Hypothalamus (tissue), 51 donors: ENCODE measurements around the gene PCDH9.

ENCODE experiments used
- DNase-seq, 51 donors: peaks; one replicate each; lab custom pipeline; 2025; lab: John Stamatoyannopoulos, UW

Gene PCDH9

GRCh38 chr13:67094952-67095351, 135.2 kb downstream of the PCDH9 start:
- no peak for DNase-seq

GRCh38 chr13:67094078-67094477, 136.1 kb downstream of the PCDH9 start:
- no peak for DNase-seq

GRCh38 chr13:67091603-67092002, 138.5 kb downstream of the PCDH9 start:
- no peak for DNase-seq

- no peak for DNase-seq
Observed at GRCh38 chr13:67090856-67091255, 139.3 kb downstream of the PCDH9 start.

GRCh38 chr13:67087527-67087926, 142.6 kb downstream of the PCDH9 start:
- peak in 1 of 51 donors; percentile 55 for DNase-seq

GRCh38 chr13:67086260-67086659, 143.9 kb downstream of the PCDH9 start:
- no peak for DNase-seq

DNA sequence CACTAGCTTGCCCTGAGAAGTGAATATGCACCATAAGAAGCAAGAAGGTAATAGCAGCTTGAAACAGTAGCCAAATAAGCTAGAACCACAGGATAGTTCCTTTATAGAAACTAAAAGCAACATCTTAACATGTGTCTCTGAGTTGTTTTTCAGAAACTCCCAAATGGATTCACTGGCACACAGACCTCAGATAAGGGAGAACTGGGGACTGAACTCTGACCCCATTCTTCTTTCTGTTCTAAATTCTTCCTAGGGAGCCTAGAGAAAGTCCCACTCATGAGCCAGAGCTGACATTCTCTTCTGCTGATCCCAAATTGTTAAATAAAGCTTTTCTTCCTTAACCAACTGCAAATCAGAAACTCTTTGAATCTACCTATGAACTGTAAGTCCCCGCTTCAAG, 146.1 kb downstream of the PCDH9 start:
- no peak for DNase-seq

GRCh38 chr13:67083519-67083918, 146.6 kb downstream of the PCDH9 start:
- no peak for DNase-seq

- no peak for DNase-seq
Observed at GRCh38 chr13:67080351-67080750, 149.8 kb downstream of the PCDH9 start.

GRCh38 chr13:67078062-67078461, 152.1 kb downstream of the PCDH9 start:
- no peak for DNase-seq

DNA sequence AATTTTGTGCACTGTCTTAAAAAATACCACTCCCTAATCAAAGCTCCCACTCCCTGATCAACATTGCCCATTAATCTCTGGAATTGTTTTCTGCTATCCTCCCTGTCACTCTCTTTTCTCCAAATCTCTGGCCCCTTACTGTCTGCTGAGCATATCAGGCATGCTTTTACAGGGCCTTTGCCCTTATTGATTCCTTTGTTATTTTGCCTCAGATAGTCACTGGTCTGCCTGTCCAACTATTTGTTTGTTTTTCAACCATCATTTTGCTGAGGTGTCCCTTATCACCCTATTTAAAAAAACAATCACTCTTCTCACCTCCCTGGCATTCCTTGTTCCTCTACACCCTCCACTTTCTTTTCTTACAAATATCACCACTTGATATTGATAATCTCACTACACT, 153.0 kb downstream of the PCDH9 start:
- DNase-seq: no peak

DNA sequence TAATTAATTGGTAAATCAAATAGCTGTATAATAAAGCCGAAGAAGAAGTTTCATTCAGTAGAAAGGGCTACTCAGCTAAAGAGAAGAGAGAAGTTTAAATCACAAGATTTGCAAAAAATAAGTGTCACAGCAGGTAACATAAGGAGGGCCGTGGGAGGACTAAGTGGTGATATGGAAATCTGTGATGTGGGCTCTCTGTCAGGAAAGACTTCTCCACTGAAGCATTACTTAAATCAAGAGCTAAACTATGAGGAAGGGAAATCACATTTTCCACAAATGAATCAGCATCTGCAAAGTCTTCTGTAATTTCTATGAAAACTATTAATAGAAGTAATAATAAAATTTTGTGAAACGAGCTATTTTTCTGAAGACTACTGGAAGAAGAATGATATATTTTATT, 153.8 kb downstream of the PCDH9 start:
- no peak for DNase-seq

DNA sequence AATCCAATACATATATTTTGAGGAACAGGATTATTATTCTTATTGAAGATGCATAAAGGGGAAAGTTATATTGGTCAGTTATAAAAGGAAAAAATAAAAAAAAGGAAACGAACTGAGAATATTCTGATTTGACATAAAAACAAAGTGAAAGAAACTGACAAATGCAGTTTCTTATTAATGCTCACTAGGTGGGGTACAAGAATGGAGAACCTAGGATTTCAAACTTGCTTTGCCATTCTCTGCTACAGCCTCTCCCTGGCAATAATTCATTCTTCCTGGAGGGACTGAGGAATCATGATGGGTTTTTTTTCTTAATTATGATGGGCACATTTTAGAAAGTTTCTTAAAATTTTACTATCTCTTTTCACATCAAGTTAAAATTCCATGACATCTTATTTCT, 154.9 kb downstream of the PCDH9 start:
- no peak for DNase-seq

DNA sequence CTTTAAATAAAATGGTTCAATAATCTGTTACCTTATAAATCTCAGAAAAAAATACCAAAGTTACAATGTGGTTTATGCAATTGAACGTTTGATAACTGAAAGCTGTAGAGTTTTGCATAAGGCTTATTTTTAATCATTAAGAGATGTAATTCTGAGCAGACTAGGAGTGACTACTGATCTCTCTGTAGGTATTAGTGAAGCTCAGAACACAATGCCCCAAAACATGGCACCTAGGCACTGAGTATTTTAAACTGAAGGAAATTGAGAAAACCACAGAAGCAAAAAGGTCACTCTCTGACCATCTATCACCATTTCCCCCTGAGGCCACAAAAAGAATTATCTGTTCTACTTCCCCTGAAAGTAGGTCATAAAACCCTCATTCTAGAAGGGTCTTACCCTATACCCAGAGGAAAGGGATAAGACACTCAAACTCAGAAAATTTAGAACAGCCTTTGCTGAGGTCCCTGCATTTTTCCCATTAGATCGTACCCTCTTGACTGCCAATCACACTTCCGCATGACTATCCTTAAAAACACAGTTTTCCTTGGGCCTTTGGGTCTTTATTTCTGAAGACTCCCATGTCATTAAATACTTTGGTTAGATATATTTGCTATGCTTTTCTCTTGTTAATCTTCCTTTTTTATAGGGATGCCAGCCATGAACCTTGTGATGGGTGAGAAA, 158.1 kb downstream of the PCDH9 start:
- DNase-seq: no peak

- DNase-seq: no peak
Observed at GRCh38 chr13:67070306-67070705, 159.8 kb downstream of the PCDH9 start.

DNA sequence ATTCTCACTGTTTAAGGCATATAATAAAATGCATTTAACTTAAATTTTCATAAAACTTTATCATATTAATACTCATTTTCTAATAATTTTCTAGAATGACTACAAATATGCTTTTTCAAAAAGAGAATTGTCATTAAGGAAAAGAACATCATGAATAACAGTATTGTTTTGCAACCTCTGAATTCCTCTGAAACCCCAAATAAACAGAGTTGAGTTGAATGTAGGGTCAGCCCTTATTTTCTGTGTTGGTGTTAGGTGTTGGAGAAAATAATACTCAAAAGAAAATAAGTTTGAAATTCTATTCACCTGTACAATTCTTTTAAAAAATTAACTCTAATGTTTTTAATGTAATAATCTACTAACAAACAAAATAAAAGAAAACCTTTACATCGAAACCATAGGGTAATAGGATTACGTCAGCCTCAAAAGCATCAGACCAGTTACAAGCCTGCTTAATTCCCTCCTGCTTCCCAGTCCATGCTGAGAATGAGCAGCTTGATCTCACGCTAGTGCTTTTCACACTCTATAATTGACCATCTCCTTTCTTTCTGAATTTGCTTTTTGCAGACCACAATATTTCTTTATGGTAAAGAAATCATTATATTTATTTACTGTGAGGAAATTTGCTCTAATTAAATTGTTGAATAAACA, 160.9 kb downstream of the PCDH9 start:
- DNase-seq: no peak

DNA sequence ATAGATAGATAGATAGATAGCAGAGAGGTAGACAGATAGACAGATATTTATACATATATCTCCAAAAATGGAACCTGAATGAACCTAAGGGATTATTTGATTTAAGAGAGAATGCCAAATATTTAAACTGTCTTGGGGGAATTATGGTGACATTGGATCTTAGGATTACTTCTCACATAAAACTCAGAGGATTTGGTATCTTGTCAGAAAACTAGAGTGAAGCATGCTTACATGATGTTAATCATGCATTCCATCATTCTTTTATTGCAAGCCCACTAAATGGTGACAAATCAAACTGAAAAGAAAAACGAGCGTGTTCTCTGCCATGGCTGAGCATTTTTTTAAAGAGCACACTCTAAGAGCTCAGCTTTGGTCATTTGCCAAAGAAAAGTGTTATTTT, 165.2 kb downstream of the PCDH9 start:
- no peak for DNase-seq

GRCh38 chr13:67063036-67063435, 167.1 kb downstream of the PCDH9 start:
- DNase-seq: no peak

GRCh38 chr13:67062160-67062559, 168.0 kb downstream of the PCDH9 start:
- no peak for DNase-seq

DNA sequence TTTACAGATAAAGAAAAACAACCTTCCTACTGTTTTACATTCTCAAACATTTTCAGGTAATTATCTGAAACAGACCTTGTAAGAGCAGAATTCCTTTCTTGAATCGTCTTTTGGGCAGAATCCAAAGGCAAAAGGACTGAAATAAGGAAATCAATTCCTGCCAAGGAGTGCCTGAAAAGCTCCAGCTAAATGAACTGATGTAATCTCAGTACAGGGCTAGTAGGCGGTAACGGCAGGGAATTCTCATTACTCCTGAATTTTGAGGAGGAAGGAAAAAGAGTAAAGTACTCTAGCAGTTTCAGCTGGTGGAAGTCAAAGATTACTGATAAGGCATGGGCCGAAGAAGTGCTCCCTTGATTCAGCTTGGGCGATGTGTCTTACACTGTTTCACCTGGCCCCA, 168.4 kb downstream of the PCDH9 start:
- no peak for DNase-seq

- DNase-seq: no peak
Observed at GRCh38 chr13:67052550-67053490, 177.3 kb downstream of the PCDH9 start.

DNA sequence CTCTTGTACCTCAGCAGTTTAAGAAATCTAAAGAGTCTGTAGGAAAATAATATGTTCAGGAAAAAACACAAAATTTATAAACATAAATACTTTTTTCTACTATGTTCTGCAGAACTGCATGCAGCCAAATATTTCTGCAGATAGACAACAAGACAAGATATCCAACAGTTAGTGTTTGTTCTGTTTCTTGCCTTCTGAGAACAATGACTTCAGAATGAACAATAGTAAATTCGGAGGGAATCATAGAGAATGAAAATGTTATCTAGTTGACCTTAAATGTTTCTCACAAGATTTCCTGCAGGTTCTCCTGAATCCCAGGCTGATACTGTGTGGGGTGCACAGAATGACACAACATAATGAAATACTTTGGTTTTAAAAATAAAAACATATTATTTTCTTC, 180.4 kb downstream of the PCDH9 start:
- DNase-seq: no peak
